Liver (tissue), 3 donors: ENCODE data around the gene HTRA1.

ENCODE experiments used
- EGR1 ChIP-seq, 2 donors: IDR thresholded peaks; 2 replicates each; pipeline ENCODE4 v1.6.1; 2016 to 2018; ENCODE audit warnings: antibody characterized with exemption in 2 of 2, low read depth in 2 of 2
- JUND ChIP-seq, 2 donors: IDR thresholded peaks; 2 replicates each; pipeline ENCODE4 v1.6.1; 2016; ENCODE audit warnings: antibody characterized with exemption in 2 of 2
- MAX ChIP-seq: IDR thresholded peaks from 2 replicates; pipeline ENCODE4 v1.6.1; 2016; ENCODE audit warnings: antibody characterized with exemption
- REST ChIP-seq: IDR thresholded peaks from 2 replicates; pipeline ENCODE4 v1.6.1; 2016; ENCODE audit warnings: antibody characterized with exemption, mild to moderate bottlenecking
- SP1 ChIP-seq: IDR thresholded peaks from 2 replicates; pipeline ENCODE4 v1.6.1; 2018; ENCODE audit warnings: antibody characterized with exemption, mild to moderate bottlenecking
- TAF1 ChIP-seq: conservative IDR thresholded peaks from 2 replicates; pipeline ENCODE4 v1.6.1; 2016; ENCODE audit warnings: antibody characterized with exemption, mild to moderate bottlenecking
- YY1 ChIP-seq: IDR thresholded peaks from 2 replicates; pipeline ENCODE4 v1.6.1; 2016; ENCODE audit warnings: antibody characterized with exemption, mild to moderate bottlenecking
- TF ChIP-seq, protein P1 (sequence below): fragments of 150-350 bp; IDR thresholded peaks from 2 replicates; pipeline ENCODE4 v1.5.1; 2017; ENCODE audit warnings: improper control_type of control experiment, low read depth, low read length; ENCODE audit not compliant: missing input control
- donor health status: healthy.
- donor health status: healthy.

- TF ChIP-seq, protein P1, sequence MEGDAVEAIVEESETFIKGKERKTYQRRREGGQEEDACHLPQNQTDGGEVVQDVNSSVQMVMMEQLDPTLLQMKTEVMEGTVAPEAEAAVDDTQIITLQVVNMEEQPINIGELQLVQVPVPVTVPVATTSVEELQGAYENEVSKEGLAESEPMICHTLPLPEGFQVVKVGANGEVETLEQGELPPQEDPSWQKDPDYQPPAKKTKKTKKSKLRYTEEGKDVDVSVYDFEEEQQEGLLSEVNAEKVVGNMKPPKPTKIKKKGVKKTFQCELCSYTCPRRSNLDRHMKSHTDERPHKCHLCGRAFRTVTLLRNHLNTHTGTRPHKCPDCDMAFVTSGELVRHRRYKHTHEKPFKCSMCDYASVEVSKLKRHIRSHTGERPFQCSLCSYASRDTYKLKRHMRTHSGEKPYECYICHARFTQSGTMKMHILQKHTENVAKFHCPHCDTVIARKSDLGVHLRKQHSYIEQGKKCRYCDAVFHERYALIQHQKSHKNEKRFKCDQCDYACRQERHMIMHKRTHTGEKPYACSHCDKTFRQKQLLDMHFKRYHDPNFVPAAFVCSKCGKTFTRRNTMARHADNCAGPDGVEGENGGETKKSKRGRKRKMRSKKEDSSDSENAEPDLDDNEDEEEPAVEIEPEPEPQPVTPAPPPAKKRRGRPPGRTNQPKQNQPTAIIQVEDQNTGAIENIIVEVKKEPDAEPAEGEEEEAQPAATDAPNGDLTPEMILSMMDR = no peak
- TF ChIP-seq REST (no peak), EGR1 (IDR thresholded peaks at IDR 0.05; ENCODE audit: low read depth in 2 of 2) (no peak), JUND (IDR thresholded peaks at IDR 0.05) (no peak), TAF1 (no peak), YY1 (peak; percentile 38), MAX (no peak), SP1 (no peak)
Measured at GRCh38 chr10:122462533-122463465, 1.4 kb downstream of the HTRA1 start.
